CD14-positive monocyte (primary cell): ENCODE results near the gene ULK3. TPM values are rescaled to one million over a fixed set of nuclear protein-coding genes. Genes with fewer than 3 reads are reported as not detected.

Source experiments
- DNase-seq, 3 donors: peaks; one replicate each; pipeline ENCODE4 v3.0.0-alpha.2; 2011 to 2022
- H2AFZ ChIP-seq: 2 replicates; pipeline ENCODE4 v1.6.0; 2012; ENCODE audit warnings: mild to moderate bottlenecking, low read depth, low read length, inconsistent platforms; ENCODE audit not compliant: insufficient read depth, poor library complexity, severe bottlenecking
- H3K27ac ChIP-seq, 2 donors: 1 replicate in 1 of 2; 2 replicates in 1 of 2; pipeline ENCODE4 v1.5.1; 2012 to 2013; ENCODE audit warnings: low read length in 2 of 2, control low read depth in 1 of 2, inconsistent platforms in 1 of 2, low read depth in 1 of 2, mild to moderate bottlenecking in 1 of 2
- H3K27me3 ChIP-seq, 2 donors: one replicate each; pipeline versions ENCODE4 v1.6.0 to v1.6.1; 2011 to 2013; ENCODE audit warnings: low read length in 2 of 2; ENCODE audit not compliant: control insufficient read depth in 2 of 2, insufficient read depth in 2 of 2
- H3K36me3 ChIP-seq, 2 donors: replicated peaks in 1 of 2; 1 replicate in 1 of 2; 2 replicates in 1 of 2; pipeline versions ENCODE4 v1.5.1 to v1.6.1; 2012 to 2013; ENCODE audit warnings: low read length in 2 of 2, control low read depth in 1 of 2, inconsistent platforms in 1 of 2, mild to moderate bottlenecking in 1 of 2; ENCODE audit not compliant: insufficient read depth in 2 of 2, control insufficient read depth in 1 of 2
- H3K4me1 ChIP-seq, 2 donors: 1 replicate in 1 of 2; 2 replicates in 1 of 2; pipeline versions ENCODE4 v1.5.1 to v1.6.1; 2012 to 2013; ENCODE audit warnings: low read length in 2 of 2, control low read depth in 1 of 2, inconsistent platforms in 1 of 2, mild to moderate bottlenecking in 1 of 2, moderate library complexity in 1 of 2; ENCODE audit not compliant: insufficient read depth in 2 of 2, control insufficient read depth in 1 of 2
- H3K4me2 ChIP-seq: replicated peaks from 2 replicates; pipeline ENCODE3; 2012; ENCODE audit warnings: low read length, moderate library complexity, mild to moderate bottlenecking; ENCODE audit not compliant: poor library complexity, severe bottlenecking; ENCODE audit errors: extremely low read depth
- H3K4me3 ChIP-seq, 3 experiments: fragments of 200-600 bp in 1 of 3; sonication (generic) in 1 of 3; replicated peaks in 1 of 3; 1 replicate in 2 of 3; 2 replicates in 1 of 3; pipeline ENCODE4 v1.5.1; 2011 to 2013; ENCODE audit warnings: low read length in 3 of 3, mild to moderate bottlenecking in 3 of 3, control low read depth in 2 of 3, low read depth in 2 of 3, inconsistent platforms in 1 of 3, moderate library complexity in 1 of 3
- H3K79me2 ChIP-seq: 2 replicates; pipeline ENCODE4 v1.6.0; 2012; ENCODE audit warnings: mild to moderate bottlenecking, control low read depth, inconsistent platforms, low read length, moderate library complexity; ENCODE audit not compliant: insufficient read depth
- H3K9ac ChIP-seq: 2 replicates; pipeline ENCODE4 v1.6.0; 2017; ENCODE audit warnings: low read length, mild to moderate bottlenecking; ENCODE audit not compliant: insufficient read depth, poor library complexity, severe bottlenecking
- H3K9me3 ChIP-seq, 2 donors: replicated peaks in 1 of 2; 1 replicate in 1 of 2; 2 replicates in 1 of 2; pipeline versions ENCODE4 v1.5.1 to v1.6.1; 2012 to 2013; ENCODE audit warnings: low read length in 2 of 2, control low read depth in 1 of 2; ENCODE audit not compliant: control insufficient read depth in 1 of 2, insufficient read depth in 1 of 2
- H4K20me1 ChIP-seq: 2 replicates; pipeline ENCODE4 v1.6.0; 2012; ENCODE audit warnings: mild to moderate bottlenecking, low read length, control low read depth, moderate library complexity; ENCODE audit not compliant: insufficient read depth
- H3K27ac Mint-ChIP-seq, 7 donors: one replicate each; pipeline ENCODE4 v1.8.0; 2020; ENCODE audit warnings: mild to moderate bottlenecking in 7 of 7, mixed read lengths in 7 of 7, moderate library complexity in 6 of 7, inconsistent platforms in 2 of 7
- H3K27me3 Mint-ChIP-seq, 3 donors: one replicate each; pipeline ENCODE4 v1.8.0; 2021 to 2022; ENCODE audit warnings: low read depth in 3 of 3, mild to moderate bottlenecking in 3 of 3, mixed read lengths in 3 of 3, moderate library complexity in 3 of 3, inconsistent platforms in 1 of 3
- H3K36me3 Mint-ChIP-seq, 2 donors: one replicate each; pipeline ENCODE4 v1.8.0; 2020; ENCODE audit warnings: mixed read lengths in 2 of 2, inconsistent platforms in 1 of 2, mild to moderate bottlenecking in 1 of 2
- H3K4me1 Mint-ChIP-seq: one replicate; pipeline ENCODE4 v1.8.0; 2020; ENCODE audit warnings: mild to moderate bottlenecking, mixed read lengths
- H3K4me3 Mint-ChIP-seq, 2 donors: one replicate each; pipeline ENCODE4 v1.8.0; 2020; ENCODE audit warnings: mild to moderate bottlenecking in 2 of 2, mixed read lengths in 2 of 2, moderate library complexity in 1 of 2
- H3K9me3 Mint-ChIP-seq, 7 donors: one replicate each; pipeline ENCODE4 v1.8.0; 2020 to 2022; ENCODE audit warnings: mixed read lengths in 7 of 7, mild to moderate bottlenecking in 6 of 7, moderate library complexity in 6 of 7, inconsistent platforms in 2 of 7
- CTCF ChIP-seq: fragments of 200-600 bp; IDR thresholded peaks from one replicate; pipeline ENCODE4 v1.8.0; 2022; ENCODE audit warnings: antibody characterized with exemption, mild to moderate bottlenecking
- WGBS: methylation state at CpG from one replicate; pipeline ENCODE4 v1.1.5; 2013; ENCODE audit warnings: missing lambda C conversion rate; ENCODE audit not compliant: insufficient coverage; 5-methylcytosine and 5-hydroxymethylcytosine counted together
- intact Hi-C, 2 donors: fragments of 100-400 bp; cut with micrococcal nuclease; formaldehyde crosslinking; loops; one replicate each; pipeline versions ENCODE4 v1.15.0 to v1.15.1; 2023
- polyA plus RNA-seq, 3 donors: library from polyadenylated mRNA; depleted of rRNA in 1 of 3; unstranded in 2 of 3; stranded (reverse) in 1 of 3; fragments of 300-500 nt in 2 of 3; fragments of >200 nt in 1 of 3; fragmentation: Illumina TruSeq in 2 of 3; gene quantifications; 1 replicate in 2 of 3; 2 replicates in 1 of 3; pipeline ENCODE4 v1.2.3, GENCODE V29; 2012 to 2021

The ULK3 gene
- polyA plus RNA-seq, 3 donors = 9.4 to 58.7 (median 16.0) TPM

GRCh38 chr15:74804935-74805334 is 38.0 kb downstream of the ULK3 start:
- 91% methylated on average over 5 of the region's 6 CpGs for whole genome bisulfite sequencing
- peaks cover 11 to 12% of the 10 kb centered on the region in 2 donors for H3K4me1 ChIP-seq
- H3K4me1 Mint-ChIP-seq = peaks cover 14% of the 10 kb centered on the region
- H3K4me3 Mint-ChIP-seq = no peak overlapping the region
- H3K9me3 Mint-ChIP-seq = no peaks in the 10 kb centered on the region
- peak overlapping the region in 5 of 7 donors; percentile 25 to 65 (median 36) for H3K27ac Mint-ChIP-seq
- no peak overlapping the region for H3K4me3 ChIP-seq
- H3K36me3 ChIP-seq = peaks cover 42 to 46% of the 10 kb centered on the region in 2 donors
- no peak overlapping the region for H3K4me2 ChIP-seq
- intact Hi-C loops = loop anchor here (10.0 kb wide), 1 partner anchor 170 kb away; no protein-coding TSS in a partner anchor
- no peak overlapping the region for H2AFZ ChIP-seq
- H3K36me3 Mint-ChIP-seq = peaks cover 42 to 50% of the 10 kb centered on the region in 2 donors
- no peak overlapping the region for H3K27ac ChIP-seq
- TF ChIP-seq CTCF = no peak
- no peak for DNase-seq
- peaks cover 17% of the 10 kb centered on the region for H3K79me2 ChIP-seq
- peaks cover 1 to 3% (median 1%) of the 10 kb centered on the region in 3 donors for H3K27me3 Mint-ChIP-seq
- H4K20me1 ChIP-seq = peaks cover 53% of the 10 kb centered on the region
- H3K9ac ChIP-seq = no peak overlapping the region
- H3K27me3 ChIP-seq = no peaks in the 10 kb centered on the region
- no peaks in the 10 kb centered on the region for H3K9me3 ChIP-seq

- H3K4me1 Mint-ChIP-seq = peaks cover 31% of the 10 kb centered on the region
- no peak for TF ChIP-seq CTCF
- peaks cover 62 to 65% of the 10 kb centered on the region in 2 donors for H3K36me3 ChIP-seq
- no peak overlapping the region for H3K4me3 ChIP-seq
- peak overlapping the region in 3 of 7 donors; percentile 1 to 57 (median 16) for H3K27ac Mint-ChIP-seq
- no peak overlapping the region for H3K9ac ChIP-seq
- no peaks in the 10 kb centered on the region for H3K27me3 ChIP-seq
- H3K36me3 Mint-ChIP-seq = peaks cover 59 to 70% of the 10 kb centered on the region in 2 donors
- H3K9me3 ChIP-seq = no peaks in the 10 kb centered on the region
- H3K4me1 ChIP-seq = peaks cover 30 to 32% of the 10 kb centered on the region in 2 donors
- no peak overlapping the region for H2AFZ ChIP-seq
- no peak for DNase-seq
- 86% methylated on average over 12 of the region's 31 CpGs for WGBS
- H3K27ac ChIP-seq = no peak overlapping the region
- H3K9me3 Mint-ChIP-seq = no peaks in the 10 kb centered on the region
- H3K79me2 ChIP-seq = peaks cover 36% of the 10 kb centered on the region
- intact Hi-C loops = loop anchor here (10.0 kb wide), 1 partner anchor 168 kb away; no protein-coding TSS in a partner anchor
- H3K4me2 ChIP-seq = no peak overlapping the region
- no peak overlapping the region for H3K4me3 Mint-ChIP-seq
- peaks cover 73% of the 10 kb centered on the region for H4K20me1 ChIP-seq
- peaks cover 0 to 3% (median 1%) of the 10 kb centered on the region in 3 donors for H3K27me3 Mint-ChIP-seq
Measured at GRCh38 chr15:74802862-74803447, 40.0 kb downstream of the ULK3 start.
